Transverse colon (tissue), 4 donors: ENCODE measurements around the gene SELENON.

Source experiments
- EP300 ChIP-seq: sonication (generic); formaldehyde crosslinking; IDR thresholded peaks from one replicate; pipeline ENCODE4 v1.6.1; 2017; ENCODE audit warnings: antibody characterized with exemption, low read depth
- POLR2A ChIP-seq: fragments of 450-650 bp; IDR thresholded peaks from one replicate; pipeline ENCODE4 v1.6.1; 2016; ENCODE audit warnings: antibody characterized with exemption, mild to moderate bottlenecking, moderate library complexity
- POLR2AphosphoS5 ChIP-seq, 3 donors: sonication (generic); formaldehyde crosslinking; IDR thresholded peaks; one replicate each; pipeline ENCODE4 v1.6.1; 2016; ENCODE audit warnings: antibody characterized with exemption in 3 of 3
- TF ChIP-seq, protein P1 (sequence below), 5 experiments: fragments of 200-600 bp in 3 of 5; fragments of 450-650 bp in 2 of 5; sonication (generic) in 3 of 5; IDR thresholded peaks; 1 replicate in 2 of 5; 2 replicates in 3 of 5; pipeline ENCODE4 v1.5.1; 2016 to 2017; ENCODE audit warnings: antibody characterized with exemption in 5 of 5, inconsistent platforms in 3 of 5, mild to moderate bottlenecking in 2 of 5, moderate library complexity in 1 of 5

DNA sequence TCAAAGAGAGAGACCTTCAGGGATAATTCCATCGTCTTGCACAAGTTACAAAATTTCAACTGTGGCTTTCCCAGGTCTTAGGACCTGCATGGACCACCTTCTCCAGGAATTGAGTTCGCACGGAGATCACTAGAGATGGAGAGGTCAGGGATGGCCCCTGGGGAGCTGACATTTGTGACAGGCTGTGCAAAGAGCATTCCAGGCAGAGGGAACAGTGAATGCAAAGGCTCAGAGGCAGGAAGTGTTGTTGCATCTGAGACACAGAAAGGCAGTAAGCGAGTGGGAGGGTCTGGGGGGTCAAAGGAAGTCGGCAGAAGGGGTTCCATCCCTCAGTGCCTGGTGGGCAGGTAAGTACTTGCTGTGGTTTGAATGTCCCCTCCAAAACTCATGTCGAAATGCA is 9.5 kb upstream of the SELENON start:
- TF ChIP-seq, protein P1, sequence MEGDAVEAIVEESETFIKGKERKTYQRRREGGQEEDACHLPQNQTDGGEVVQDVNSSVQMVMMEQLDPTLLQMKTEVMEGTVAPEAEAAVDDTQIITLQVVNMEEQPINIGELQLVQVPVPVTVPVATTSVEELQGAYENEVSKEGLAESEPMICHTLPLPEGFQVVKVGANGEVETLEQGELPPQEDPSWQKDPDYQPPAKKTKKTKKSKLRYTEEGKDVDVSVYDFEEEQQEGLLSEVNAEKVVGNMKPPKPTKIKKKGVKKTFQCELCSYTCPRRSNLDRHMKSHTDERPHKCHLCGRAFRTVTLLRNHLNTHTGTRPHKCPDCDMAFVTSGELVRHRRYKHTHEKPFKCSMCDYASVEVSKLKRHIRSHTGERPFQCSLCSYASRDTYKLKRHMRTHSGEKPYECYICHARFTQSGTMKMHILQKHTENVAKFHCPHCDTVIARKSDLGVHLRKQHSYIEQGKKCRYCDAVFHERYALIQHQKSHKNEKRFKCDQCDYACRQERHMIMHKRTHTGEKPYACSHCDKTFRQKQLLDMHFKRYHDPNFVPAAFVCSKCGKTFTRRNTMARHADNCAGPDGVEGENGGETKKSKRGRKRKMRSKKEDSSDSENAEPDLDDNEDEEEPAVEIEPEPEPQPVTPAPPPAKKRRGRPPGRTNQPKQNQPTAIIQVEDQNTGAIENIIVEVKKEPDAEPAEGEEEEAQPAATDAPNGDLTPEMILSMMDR (IDR thresholded peaks at IDR 0.05): no peak
- TF ChIP-seq POLR2A (no peak), EP300 (no peak), POLR2AphosphoS5 (IDR thresholded peaks at IDR 0.05) (no peak)
